ENCODE results near the gene B3GLCT.
A peak's percentile ranks its signal among the peaks of the same experiment; 100 is the strongest.
"Not testable (repeated sequence)": the region's sequence is repeated elsewhere in the genome, so short reads cannot be mapped to it uniquely, and the experiment has no call there.

B3GLCT gene

DNA sequence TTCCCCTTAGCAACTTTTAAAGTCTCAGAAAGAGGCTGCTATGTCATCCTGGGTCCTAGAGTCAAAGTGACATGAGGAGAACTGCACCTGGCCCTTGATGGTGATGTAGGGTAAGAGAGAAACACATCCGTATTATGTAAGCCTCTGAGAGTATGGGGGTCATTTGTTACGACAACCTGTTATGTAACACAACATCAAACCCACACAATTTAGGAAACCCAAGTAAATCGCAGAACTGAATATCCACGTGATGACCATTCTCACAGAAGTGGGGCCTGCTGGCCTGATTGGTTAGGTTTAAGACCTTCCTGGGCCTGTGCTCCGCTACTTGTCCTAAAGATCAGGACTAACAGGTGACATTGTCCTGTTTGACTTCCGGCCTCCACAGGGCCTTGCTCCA, 15.3 kb upstream of the B3GLCT start:
- DNase-seq (ENCODE audit: low read depth in 3 of 3) = no peak

DNA sequence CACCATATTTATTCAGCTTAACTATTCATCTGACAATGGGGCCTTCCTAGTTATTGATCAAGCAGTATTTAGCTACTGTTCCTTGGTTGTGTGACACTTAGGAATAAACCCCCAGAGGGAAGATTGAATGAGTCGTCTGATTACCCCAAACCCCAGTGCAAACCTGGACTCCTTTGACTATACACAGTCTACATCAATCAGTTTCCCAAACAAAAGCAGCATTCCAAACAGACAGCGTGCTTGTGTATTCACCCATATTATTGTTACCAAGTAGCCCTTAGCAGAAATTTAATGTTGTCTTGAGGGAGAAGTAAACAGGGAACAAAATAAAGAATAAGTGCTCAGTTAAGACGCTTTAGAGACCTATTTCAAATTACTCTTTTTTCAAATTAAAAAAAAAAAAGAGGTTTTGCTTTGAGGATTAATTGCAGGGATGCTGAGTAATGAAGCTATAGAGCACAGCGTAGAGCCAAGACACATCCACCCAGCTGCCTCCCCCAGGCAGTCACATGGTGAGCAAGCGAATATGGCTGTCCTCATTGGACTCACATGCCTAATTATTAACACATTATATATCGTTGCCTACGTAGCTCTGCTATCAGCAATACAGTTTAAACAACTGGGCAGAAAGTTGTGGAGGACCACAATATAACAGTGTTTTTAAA, 14.7 kb upstream of the B3GLCT start:
- DNase-seq (ENCODE audit: low read depth in 3 of 3) = no peak

DNA sequence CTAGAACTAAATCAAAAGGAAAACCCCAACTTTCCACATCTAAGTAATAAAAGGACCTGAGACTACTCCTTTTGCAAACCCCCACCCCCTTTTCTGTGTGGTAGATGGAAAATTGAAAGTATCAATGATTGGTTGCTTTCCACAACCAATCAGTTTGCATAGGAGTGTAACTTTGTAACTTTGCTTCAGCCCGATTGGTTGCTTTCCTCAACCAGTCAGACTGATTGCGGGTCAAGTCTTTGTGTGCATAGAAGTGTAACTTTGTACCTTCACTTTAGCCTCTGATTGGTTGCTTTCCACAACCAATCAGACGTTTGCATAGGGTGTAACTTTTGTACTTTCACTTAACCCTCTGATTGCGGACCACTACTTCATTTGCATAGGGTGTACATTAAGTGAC, 8.0 kb upstream of the B3GLCT start:
- no peak for DNase-seq (ENCODE audit: low read depth in 3 of 3)

DNA sequence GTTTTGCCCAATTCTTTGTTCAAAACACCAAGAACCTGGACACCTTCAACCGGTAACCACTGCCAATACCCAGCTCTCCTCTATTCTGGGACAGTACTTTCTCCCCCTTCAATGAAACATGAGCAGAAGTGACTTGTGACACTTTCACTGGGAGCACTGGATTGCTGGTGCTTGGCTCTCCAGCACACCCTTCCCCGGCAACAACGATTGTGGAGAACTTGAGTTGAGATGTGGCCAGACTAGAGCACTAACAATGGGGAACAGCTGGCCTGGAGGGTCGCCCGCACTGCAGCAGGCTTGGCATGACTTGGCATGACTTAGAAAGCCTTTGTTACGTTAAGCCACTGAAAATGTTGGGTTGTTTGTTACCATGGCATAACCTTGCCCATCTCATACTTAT, 7.5 kb upstream of the B3GLCT start:
- DNase-seq (ENCODE audit: low read depth in 3 of 3) = no peak

GRCh38 chr13:31195616-31196015, 4.2 kb upstream of the B3GLCT start:
- no peak for DNase-seq (ENCODE audit: low read depth in 3 of 3)

DNA sequence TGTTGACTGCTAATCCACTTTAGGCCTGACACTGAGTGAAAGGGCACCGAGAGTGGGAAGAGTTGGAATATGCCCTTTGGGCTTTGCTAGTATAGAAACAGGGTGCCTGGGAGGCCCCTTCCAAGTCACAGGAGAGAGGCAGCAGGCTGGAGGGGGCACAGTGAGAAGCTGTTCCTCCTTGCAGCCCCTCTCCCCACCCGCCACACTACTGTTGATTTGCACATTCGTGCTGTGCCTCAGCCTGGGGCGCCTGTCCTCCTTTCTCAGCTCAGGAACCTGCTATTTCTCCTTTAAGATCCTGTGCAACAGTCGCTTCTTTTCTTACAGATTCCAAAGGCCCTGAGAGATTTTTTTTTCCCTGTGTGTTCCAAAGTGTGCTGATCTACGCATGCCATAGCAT, 2.8 kb upstream of the B3GLCT start:
- DNase-seq (ENCODE audit: low read depth in 3 of 3) = no peak

GRCh38 chr13:31198519-31198918, 1.3 kb upstream of the B3GLCT start:
- DNase-seq (ENCODE audit: low read depth in 3 of 3) = no peak

GRCh38 chr13:31199527-31199848, 287 bp upstream of the B3GLCT start:
- DNase-seq (ENCODE audit: low read depth in 3 of 3) = no peak

DNA sequence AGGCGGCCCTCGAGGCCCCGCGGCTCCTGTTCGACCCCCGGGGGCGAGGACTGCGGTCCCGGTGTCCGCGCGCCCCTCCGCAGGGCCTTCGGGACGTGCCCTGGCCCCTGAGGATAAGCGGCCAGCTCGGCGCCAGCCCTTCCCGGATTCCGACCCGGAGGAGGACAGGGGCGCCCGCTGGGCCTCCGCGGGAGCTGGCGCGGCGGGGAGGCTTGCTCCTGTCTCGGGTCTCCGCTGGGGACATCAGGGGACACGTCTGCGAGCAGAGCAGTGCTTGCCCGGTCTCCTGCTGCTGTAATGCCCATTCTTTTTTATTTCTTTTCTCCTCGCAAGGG, 829 bp downstream of the B3GLCT start:
- peak in 1 of 3 donors; percentile 12 for DNase-seq (ENCODE audit: low read depth in 3 of 3)

DNA sequence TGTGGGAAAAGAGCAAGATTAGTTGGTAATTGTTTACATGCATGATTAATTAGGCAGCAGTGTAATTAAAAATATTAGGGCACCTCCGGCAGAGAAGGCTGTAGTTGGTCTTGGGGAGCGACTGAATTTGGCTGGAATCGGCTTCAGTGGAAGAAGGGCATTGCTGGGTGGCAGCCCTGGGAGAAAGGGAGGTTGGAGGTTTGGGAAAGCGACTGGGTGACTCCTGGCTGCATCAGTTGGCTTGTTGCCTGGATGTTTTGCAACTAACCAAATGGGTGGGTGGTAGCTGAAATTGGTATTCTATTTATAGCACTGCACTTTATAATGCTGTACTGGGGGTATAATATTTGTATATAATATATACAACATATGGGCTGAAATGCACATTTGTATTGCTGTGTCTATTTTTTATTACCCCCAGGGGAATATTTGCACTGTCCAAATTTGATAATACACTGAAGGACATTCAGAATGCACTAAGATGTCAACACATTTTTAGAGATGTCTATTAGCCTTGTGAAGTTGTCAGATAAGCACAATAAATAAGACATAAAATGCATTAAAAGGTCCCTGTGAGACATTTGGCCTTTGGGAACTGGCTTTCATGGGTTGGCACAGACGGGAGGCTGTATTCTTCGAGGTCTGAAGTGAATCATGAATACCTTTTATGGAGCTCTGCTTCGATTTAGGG, 1.7 kb downstream of the B3GLCT start:
- no peak for DNase-seq (ENCODE audit: low read depth in 3 of 3)

GRCh38 chr13:31204592-31204991, 4.8 kb downstream of the B3GLCT start:
- DNase-seq (ENCODE audit: low read depth in 3 of 3) = no peak

- DNase-seq (ENCODE audit: low read depth in 3 of 3) = no peak
Observed at GRCh38 chr13:31207661-31208552, 8.1 kb downstream of the B3GLCT start.

- DNase-seq (ENCODE audit: low read depth in 3 of 3) = no peak
Observed at GRCh38 chr13:31208559-31209122, 8.9 kb downstream of the B3GLCT start.

- no peak for DNase-seq (ENCODE audit: low read depth in 3 of 3)
Observed at GRCh38 chr13:31209172-31209840, 9.5 kb downstream of the B3GLCT start.

GRCh38 chr13:31209841-31210210, 10.1 kb downstream of the B3GLCT start:
- DNase-seq (ENCODE audit: low read depth in 3 of 3) = no peak

DNA sequence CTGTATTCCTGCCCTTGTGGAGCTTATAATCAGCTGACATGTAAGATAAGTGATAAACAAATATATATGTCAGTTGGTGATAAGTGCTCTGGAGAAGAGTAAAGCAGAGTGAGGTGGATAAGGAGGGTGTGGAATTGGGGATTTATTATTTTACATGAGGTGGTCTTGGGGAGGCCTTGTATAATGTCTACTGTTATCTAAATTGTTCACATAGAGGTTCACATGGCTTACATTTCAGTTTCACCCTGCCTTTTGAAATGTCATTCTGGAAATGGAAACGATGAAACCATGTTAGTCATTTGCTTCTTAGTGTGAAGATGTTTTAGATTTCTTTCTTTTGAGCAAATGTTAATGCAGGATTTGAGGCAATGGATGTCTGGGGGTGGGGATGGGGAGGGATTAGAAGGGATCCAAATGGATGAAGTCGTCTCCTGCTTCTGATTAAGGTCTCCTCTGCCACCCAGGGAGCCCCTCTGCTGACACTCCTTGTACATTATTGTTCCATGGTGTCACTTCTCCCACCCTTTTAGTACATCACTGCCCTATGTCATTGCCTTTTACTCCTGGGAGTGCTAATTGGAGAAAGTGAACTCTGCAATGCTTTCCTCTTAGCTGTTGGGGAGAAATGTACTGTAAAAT, 14.0 kb downstream of the B3GLCT start:
- DNase-seq (ENCODE audit: low read depth in 3 of 3) = no peak

- DNase-seq (ENCODE audit: low read depth in 3 of 3) = no peak
Observed at GRCh38 chr13:31214435-31214834, 14.7 kb downstream of the B3GLCT start.

GRCh38 chr13:31216916-31217315, 17.1 kb downstream of the B3GLCT start:
- DNase-seq (ENCODE audit: low read depth in 3 of 3) = not testable (repeated sequence)

GRCh38 chr13:31219909-31220598, 20.3 kb downstream of the B3GLCT start:
- no peak for DNase-seq (ENCODE audit: low read depth in 3 of 3)

- no peak for DNase-seq (ENCODE audit: low read depth in 3 of 3)
Observed at GRCh38 chr13:31221057-31221456, 21.3 kb downstream of the B3GLCT start.

GRCh38 chr13:31223215-31223614, 23.4 kb downstream of the B3GLCT start:
- no peak for DNase-seq (ENCODE audit: low read depth in 3 of 3)

Data from stimulated activated CD4-positive, alpha-beta T cell treated with anti-CD3 and anti-CD28 coated beads, TNF-alpha, amount 100 ng/mL, for 48 hours (primary cell).